Breast epithelium (tissue), 4 donors: ENCODE data around the gene PUM2. TPM values are rescaled to one million over a fixed set of nuclear protein-coding genes. Genes with fewer than 3 reads are reported as not detected.

Experiments
- DNase-seq, 2 donors: peaks; one replicate each; pipeline ENCODE4 v3.0.0-alpha.2; 2019; ENCODE audit warnings: low spot score in 2 of 2
- H3K27ac ChIP-seq, 2 donors: fragments of 200-600 bp; sonication (generic) in 1 of 2; one replicate each; pipeline ENCODE4 v1.5.1; 2016 to 2019; ENCODE audit warnings: mild to moderate bottlenecking in 1 of 2
- H3K27me3 ChIP-seq, 2 donors: fragments of 200-600 bp; sonication (generic) in 1 of 2; one replicate each; pipeline versions ENCODE4 v1.5.1 to v1.6.0; 2017 to 2019; ENCODE audit warnings: control low read depth in 1 of 2, mild to moderate bottlenecking in 1 of 2
- H3K36me3 ChIP-seq: fragments of 200-600 bp; one replicate; pipeline ENCODE4 v1.5.1; 2019
- H3K4me1 ChIP-seq, 2 donors: fragments of 200-600 bp; sonication (generic); one replicate each; pipeline ENCODE4 v1.5.1; 2016 to 2019; ENCODE audit warnings: control low read depth in 1 of 2
- H3K4me3 ChIP-seq, 3 donors: fragments of 200-600 bp; sonication (generic); 1 replicate in 2 of 3; 2 replicates in 1 of 3; pipeline ENCODE4 v1.5.1; 2016 to 2019; ENCODE audit warnings: mild to moderate bottlenecking in 3 of 3, moderate library complexity in 2 of 3
- H3K9me3 ChIP-seq, 2 donors: fragments of 200-600 bp; sonication (generic) in 1 of 2; one replicate each; pipeline ENCODE4 v1.5.1; 2016 to 2019; ENCODE audit warnings: control low read depth in 1 of 2
- CTCF ChIP-seq, 3 donors: fragments of 450-650 bp; IDR thresholded peaks; one replicate each; pipeline ENCODE4 v1.5.1; 2016 to 2017; ENCODE audit warnings: antibody characterized with exemption in 3 of 3, mild to moderate bottlenecking in 3 of 3, moderate library complexity in 3 of 3
- POLR2A ChIP-seq: fragments of 450-650 bp; IDR thresholded peaks from one replicate; pipeline ENCODE4 v1.6.1; 2016; ENCODE audit warnings: antibody characterized with exemption, mild to moderate bottlenecking, moderate library complexity
- POLR2AphosphoS5 ChIP-seq, 3 donors: sonication (generic); formaldehyde crosslinking; IDR thresholded peaks; one replicate each; pipeline ENCODE4 v1.6.1; 2017; ENCODE audit warnings: antibody characterized with exemption in 3 of 3
- intact Hi-C: fragments of 100-400 bp; cut with DNase I; formaldehyde crosslinking; loops from one replicate; pipeline ENCODE4 v1.15.1; 2023; ENCODE audit warnings: low total_unique reads
- total RNA-seq, 3 donors: library from RNA; depleted of rRNA; stranded (reverse); fragments of >200 nt; gene quantifications; one replicate each; pipeline ENCODE4 v1.1.0, GENCODE V29; 2016

PUM2 gene
- total RNA-seq, 3 donors from 2014 or later: 69.3 to 94.0 (median 92.8) TPM

GRCh38 chr2:20352581-20353216 lies 2.1 kb upstream of the PUM2 start:
- Histone ChIP-seq H3K36me3 (no peaks in the 10 kb centered on the region), H3K4me3 (no peak overlapping the region), H3K27ac (peak overlapping the region; percentile 97), H3K27me3 (no peaks in the 10 kb centered on the region), H3K4me1 (peaks cover 0 to 11% of the 10 kb centered on the region in 2 donors), H3K9me3 (no peaks in the 10 kb centered on the region)
- TF ChIP-seq POLR2A (no peak), POLR2AphosphoS5 (IDR thresholded peaks at IDR 0.05) (no peak), CTCF (IDR thresholded peaks at IDR 0.05) (no peak)
- no peak for DNase-seq
- intact Hi-C loops: no loop called here

DNA sequence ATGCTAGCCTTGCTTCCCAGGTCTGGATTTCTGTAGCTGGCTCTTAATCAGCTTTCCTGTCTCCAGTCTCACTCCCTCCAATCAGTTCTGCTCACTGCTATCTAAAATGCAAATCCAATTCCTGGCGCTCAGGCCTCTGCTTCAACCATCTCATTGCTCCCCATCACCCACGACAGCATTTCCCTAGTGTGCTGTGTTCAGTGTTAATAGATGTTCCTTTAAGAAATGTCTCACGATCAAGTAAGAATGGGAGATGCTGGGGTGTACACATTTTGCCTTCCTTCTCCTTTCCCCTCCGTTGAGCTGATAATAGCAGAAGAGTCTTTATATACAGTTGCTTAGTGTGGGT lies 1.6 kb upstream of the PUM2 start:
- TF ChIP-seq POLR2A (no peak), CTCF (IDR thresholded peaks at IDR 0.05) (no peak), POLR2AphosphoS5 (IDR thresholded peaks at IDR 0.05) (no peak)
- Histone ChIP-seq H3K27ac (peak overlapping the region; percentile 97), H3K4me3 (no peak overlapping the region), H3K4me1 (peaks cover 0 to 11% of the 10 kb centered on the region in 2 donors), H3K36me3 (no peaks in the 10 kb centered on the region), H3K9me3 (no peaks in the 10 kb centered on the region), H3K27me3 (no peaks in the 10 kb centered on the region)
- intact Hi-C loops: no loop called here
- no peak for DNase-seq

DNA sequence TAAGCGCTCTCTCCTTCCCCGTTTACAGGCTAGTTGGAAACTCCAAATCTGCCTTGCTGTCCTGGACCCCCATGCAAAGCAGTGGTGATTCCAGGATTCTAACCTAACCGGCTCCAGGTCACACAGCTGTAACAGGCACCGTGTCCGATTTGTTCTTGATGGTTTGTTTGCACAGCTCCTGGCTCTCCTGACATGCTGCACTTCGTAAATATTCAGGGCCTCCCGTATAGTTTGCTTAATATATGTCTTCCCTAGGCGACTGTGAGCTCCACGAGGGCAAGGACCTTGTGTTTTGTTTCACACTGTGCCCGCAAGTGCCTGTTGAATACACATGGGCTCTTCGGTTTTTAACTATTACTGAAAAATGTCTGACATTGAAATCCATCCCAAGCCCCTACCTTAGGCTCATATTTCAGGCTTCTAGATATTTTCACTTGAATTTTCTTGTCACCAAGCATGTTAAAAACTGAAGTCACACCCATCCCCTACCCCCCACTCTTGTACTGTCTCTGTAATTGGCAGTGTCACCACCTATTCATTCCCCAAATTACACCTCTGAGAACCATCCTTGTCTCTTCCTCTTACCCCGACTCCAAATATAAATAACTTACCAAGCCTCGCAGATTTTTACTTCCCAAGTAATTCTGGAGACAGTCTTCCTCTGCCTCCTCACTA lies 1.0 kb upstream of the PUM2 start:
- H3K4me1 ChIP-seq: peaks cover 0 to 11% of the 10 kb centered on the region in 2 donors
- TF ChIP-seq POLR2A (no peak), CTCF (IDR thresholded peaks at IDR 0.05) (no peak)
- no peaks in the 10 kb centered on the region for H3K27me3 ChIP-seq
- intact Hi-C loops: no loop called here
- H3K4me3 ChIP-seq: peak overlapping the region; percentile 80 to 93 (median 83)
- DNase-seq: no peak
- no peaks in the 10 kb centered on the region for H3K36me3 ChIP-seq
- no peaks in the 10 kb centered on the region for H3K9me3 ChIP-seq
- H3K27ac ChIP-seq: peak overlapping the region; percentile 97

GRCh38 chr2:20350041-20350712 lies 467 bp downstream of the PUM2 start:
- TF ChIP-seq POLR2A (no peak), POLR2AphosphoS5 (IDR thresholded peaks at IDR 0.05) (peak in 1 of 3 donors; percentile 19), CTCF (IDR thresholded peaks at IDR 0.05) (no peak)
- DNase-seq: peak; percentile 40 to 53
- H3K9me3 ChIP-seq: no peaks in the 10 kb centered on the region
- no peaks in the 10 kb centered on the region for H3K27me3 ChIP-seq
- H3K27ac ChIP-seq: peak overlapping the region; percentile 97
- H3K4me1 ChIP-seq: peaks cover 0 to 11% of the 10 kb centered on the region in 2 donors
- peak overlapping the region; percentile 80 to 93 (median 83) for H3K4me3 ChIP-seq
- H3K36me3 ChIP-seq: no peaks in the 10 kb centered on the region
- intact Hi-C loops: no loop called here

DNA sequence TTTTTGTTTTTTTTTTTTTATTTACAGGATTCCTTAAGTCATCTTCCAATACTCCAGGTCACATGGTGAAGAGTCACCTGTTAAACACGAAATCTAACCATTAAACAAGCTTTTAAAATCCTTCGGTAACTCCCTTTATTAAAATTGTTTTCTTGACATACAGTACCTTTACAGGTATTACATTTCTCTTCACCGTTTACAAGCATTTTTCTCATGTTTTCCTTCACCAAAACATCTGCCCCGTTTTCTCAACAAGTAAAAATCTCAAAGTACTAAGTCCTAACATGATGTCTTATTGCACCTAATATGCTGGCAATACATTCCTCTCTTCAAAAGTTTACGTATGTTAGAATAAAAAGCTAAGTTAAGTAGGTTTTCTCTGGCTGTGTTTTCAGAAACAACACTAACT lies 1.1 kb downstream of the PUM2 start:
- no peak for DNase-seq
- H3K4me1 ChIP-seq: peaks cover 0 to 11% of the 10 kb centered on the region in 2 donors
- no peaks in the 10 kb centered on the region for H3K9me3 ChIP-seq
- no peak for TF ChIP-seq POLR2A
- no peak for TF ChIP-seq CTCF (IDR thresholded peaks at IDR 0.05)
- TF ChIP-seq POLR2AphosphoS5 (IDR thresholded peaks at IDR 0.05): no peak
- H3K4me3 ChIP-seq: peak overlapping the region; percentile 80 to 93 (median 83)
- no peaks in the 10 kb centered on the region for H3K27me3 ChIP-seq
- H3K36me3 ChIP-seq: no peaks in the 10 kb centered on the region
- peak overlapping the region in 1 of 2 donors; percentile 97 for H3K27ac ChIP-seq
- intact Hi-C loops: no loop called here
